RWPE2 (cell line): Measurements from ENCODE around the gene ENGASE.

Experiments
- ATAC-seq: fragments of 200-7000 bp; cut with Tn5 transposase; 3 replicates; pipeline ENCODE4 v1.9.1; 2021; ENCODE audit warnings: low read depth
- DNase-seq: peaks from one replicate; pipeline ENCODE4 v3.0.0-alpha.2; 2020; ENCODE audit warnings: low spot score
- H3K27ac ChIP-seq: fragments of 450-650 bp; 2 replicates; pipeline ENCODE4 v1.5.1; 2017; ENCODE audit warnings: mild to moderate bottlenecking; ENCODE audit not compliant: poor library complexity, severe bottlenecking
- H3K27me3 ChIP-seq: fragments of 250-450 bp; sonication (Bioruptor Pico); 2 replicates; pipeline ENCODE4 v1.5.1; 2021; ENCODE audit warnings: mild to moderate bottlenecking, moderate library complexity; ENCODE audit not compliant: insufficient read depth, poor library complexity, severe bottlenecking
- H3K36me3 ChIP-seq: fragments of 250-450 bp; sonication (Bioruptor Pico); 2 replicates; pipeline ENCODE4 v1.5.1; 2020; ENCODE audit warnings: low read depth, mild to moderate bottlenecking, moderate library complexity
- H3K4me1 ChIP-seq: fragments of 250-450 bp; sonication (Bioruptor Pico); 2 replicates; pipeline ENCODE4 v1.5.1; 2021; ENCODE audit warnings: mild to moderate bottlenecking, moderate library complexity; ENCODE audit not compliant: insufficient read depth, poor library complexity, severe bottlenecking
- H3K4me3 ChIP-seq: fragments of 250-450 bp; sonication (Bioruptor Pico); 2 replicates; pipeline ENCODE4 v1.5.1; 2021; ENCODE audit warnings: mild to moderate bottlenecking, moderate library complexity; ENCODE audit not compliant: severe bottlenecking
- H3K9me3 ChIP-seq: fragments of 250-450 bp; sonication (Bioruptor Pico); 2 replicates; pipeline ENCODE4 v1.5.1; 2021; ENCODE audit warnings: mild to moderate bottlenecking, moderate library complexity; ENCODE audit not compliant: severe bottlenecking
- CTCF ChIP-seq: fragments of 450-650 bp; IDR thresholded peaks from one replicate; pipeline ENCODE4 v1.5.1; 2017; ENCODE audit warnings: mild to moderate bottlenecking, moderate library complexity; ENCODE audit not compliant: poor library complexity, severe bottlenecking

ENGASE gene

DNA sequence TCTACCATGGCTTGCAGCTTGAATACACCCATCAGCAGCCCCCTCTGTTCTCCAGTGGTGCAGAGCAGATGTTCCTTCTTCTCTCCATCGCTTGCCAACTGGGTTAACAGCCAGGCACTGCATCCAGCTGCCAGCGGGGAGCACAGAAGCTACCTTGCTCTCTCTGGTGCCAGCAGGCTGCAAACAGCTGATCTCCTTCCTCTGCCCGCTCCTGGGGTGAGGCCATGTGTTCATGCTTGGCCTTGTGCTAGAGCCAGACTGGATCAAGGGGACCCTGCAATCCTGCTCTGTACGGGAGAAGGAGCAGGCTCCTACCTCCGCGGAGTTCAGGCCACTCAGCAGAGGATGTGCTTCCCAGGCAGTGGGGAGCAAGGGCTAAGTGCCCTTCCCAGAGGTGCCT is 24.1 kb upstream of the ENGASE start:
- Histone ChIP-seq H3K9me3 (no peaks in the 10 kb centered on the region), H3K4me3 (no peak overlapping the region), H3K36me3 (no peaks in the 10 kb centered on the region), H3K27me3 (no peaks in the 10 kb centered on the region), H3K4me1 (no peaks in the 10 kb centered on the region), H3K27ac (no peak overlapping the region)
- no peak for TF ChIP-seq CTCF
- ATAC-seq: no peak
- DNase-seq: no peak

DNA sequence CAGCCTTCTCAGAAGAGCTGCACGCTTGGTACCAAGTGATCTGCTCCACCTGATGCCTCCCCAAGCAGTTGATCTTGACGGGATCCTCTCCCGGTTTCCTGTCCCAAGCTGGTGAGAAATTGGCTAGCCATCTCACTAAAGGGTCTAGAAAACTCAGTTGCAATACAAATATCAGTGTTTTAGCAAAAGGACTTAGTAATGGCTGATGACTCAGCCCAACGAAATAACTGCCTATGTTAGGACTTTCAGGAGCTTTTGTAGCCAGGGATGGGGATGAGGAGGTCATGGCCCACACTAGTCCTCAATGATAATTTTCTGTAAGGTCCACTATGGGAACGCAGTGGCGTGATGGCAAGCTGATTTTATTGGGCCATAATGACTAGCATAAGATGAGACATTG is 23.3 kb upstream of the ENGASE start:
- Histone ChIP-seq H3K4me1 (no peaks in the 10 kb centered on the region), H3K27ac (no peak overlapping the region), H3K4me3 (no peak overlapping the region), H3K36me3 (no peaks in the 10 kb centered on the region), H3K27me3 (no peaks in the 10 kb centered on the region), H3K9me3 (no peaks in the 10 kb centered on the region)
- TF ChIP-seq CTCF: no peak
- no peak for DNase-seq
- no peak for ATAC-seq

- H3K27ac ChIP-seq: no peak overlapping the region
- no peak for ATAC-seq
- no peak overlapping the region for H3K4me3 ChIP-seq
- H3K27me3 ChIP-seq: no peaks in the 10 kb centered on the region
- no peaks in the 10 kb centered on the region for H3K4me1 ChIP-seq
- DNase-seq: no peak
- no peaks in the 10 kb centered on the region for H3K36me3 ChIP-seq
- no peaks in the 10 kb centered on the region for H3K9me3 ChIP-seq
- no peak for TF ChIP-seq CTCF
These were observed 22.5 kb upstream of the ENGASE start for GRCh38 chr17:79052131-79052530.

GRCh38 chr17:79053251-79053925 is 21.2 kb upstream of the ENGASE start:
- Histone ChIP-seq H3K27ac (no peak overlapping the region), H3K9me3 (no peaks in the 10 kb centered on the region), H3K27me3 (no peaks in the 10 kb centered on the region), H3K36me3 (no peaks in the 10 kb centered on the region), H3K4me3 (no peak overlapping the region), H3K4me1 (no peaks in the 10 kb centered on the region)
- DNase-seq (no peak), ATAC-seq (no peak)
- no peak for TF ChIP-seq CTCF

GRCh38 chr17:79054200-79054960 is 20.2 kb upstream of the ENGASE start:
- DNase-seq (no peak), ATAC-seq (no peak)
- no peaks in the 10 kb centered on the region for H3K9me3 ChIP-seq

More at GRCh38 chr17:79054200-79054960, 20.2 kb upstream of the ENGASE start:
- TF ChIP-seq CTCF: no peak
- Histone ChIP-seq H3K27ac (no peak overlapping the region), H3K4me1 (no peaks in the 10 kb centered on the region), H3K36me3 (no peaks in the 10 kb centered on the region), H3K4me3 (no peak overlapping the region), H3K27me3 (no peaks in the 10 kb centered on the region)
